ENCODE results near the gene MLXIPL.
"Not testable (repeated sequence)": the region's sequence is repeated elsewhere in the genome, so short reads cannot be mapped to it uniquely, and the experiment has no call there.

The MLXIPL gene

GRCh38 chr7:73577627-73578341 lies 46.5 kb downstream of the MLXIPL start:
- DNase-seq = no peak

- DNase-seq = no peak
These were observed 50.5 kb downstream of the MLXIPL start for GRCh38 chr7:73573791-73574190.

GRCh38 chr7:73573276-73573675 lies 51.0 kb downstream of the MLXIPL start:
- no peak for DNase-seq

- DNase-seq = no peak
These were observed 51.5 kb downstream of the MLXIPL start for GRCh38 chr7:73572767-73573186.

- no peak for DNase-seq
These were observed 53.3 kb downstream of the MLXIPL start for GRCh38 chr7:73570977-73571376.

- no peak for DNase-seq
These were observed 53.8 kb downstream of the MLXIPL start for GRCh38 chr7:73570521-73570920.

- no peak for DNase-seq
These were observed 55.2 kb downstream of the MLXIPL start for GRCh38 chr7:73569042-73569608.

GRCh38 chr7:73567846-73568685 lies 56.3 kb downstream of the MLXIPL start:
- no peak for DNase-seq

GRCh38 chr7:73567140-73567539 lies 57.2 kb downstream of the MLXIPL start:
- no peak for DNase-seq

- not testable (repeated sequence) for DNase-seq
These were observed 57.9 kb downstream of the MLXIPL start for GRCh38 chr7:73566431-73566830.

- DNase-seq = no peak
These were observed 58.5 kb downstream of the MLXIPL start for GRCh38 chr7:73565675-73566340.

GRCh38 chr7:73560109-73560835 lies 64.0 kb downstream of the MLXIPL start:
- peak; percentile 88 for DNase-seq

GRCh38 chr7:73557397-73558257 lies 66.7 kb downstream of the MLXIPL start, which contains the start of gene BCL7B:
Gene BCL7B, minus strand, starts transcription at chr7:73557690. Its CDS starts 112 bp downstream, at chr7:73557578.
- DNase-seq = peak; percentile 41

- DNase-seq = peak; percentile 88
These were observed 67.3 kb downstream of the MLXIPL start for GRCh38 chr7:73557108-73557396.

GRCh38 chr7:73556208-73557107 lies 67.9 kb downstream of the MLXIPL start:
- DNase-seq = no peak

GRCh38 chr7:73555411-73555982 lies 68.8 kb downstream of the MLXIPL start:
- no peak for DNase-seq

- not testable (repeated sequence) for DNase-seq
These were observed 74.2 kb downstream of the MLXIPL start for GRCh38 chr7:73550093-73550492.

- DNase-seq = no peak
These were observed 75.1 kb downstream of the MLXIPL start for GRCh38 chr7:73549176-73549575.

- no peak for DNase-seq
These were observed 76.5 kb downstream of the MLXIPL start for GRCh38 chr7:73547841-73548240.

GRCh38 chr7:73544678-73545077 lies 79.6 kb downstream of the MLXIPL start:
- DNase-seq = no peak
